OCI-LY3 (cell line): Measurements from ENCODE around the gene CPLX3.

Experiments used
- CTCF ChIP-seq: fragments of 200-600, 300-600 bp; sonication (generic); IDR thresholded peaks from 2 replicates; pipeline ENCODE4 v1.5.1; 2014; ENCODE audit warnings: antibody characterized with exemption, low read length, low read depth
- EZH2phosphoT487 ChIP-seq: fragments of 200-600 bp; shearing (Covaris generic); IDR thresholded peaks from 2 replicates; pipeline ENCODE4 v1.6.1; 2018; ENCODE audit warnings: antibody characterized with exemption, mixed run types, low read depth

GRCh38 chr15:74857671-74858368 lies 31.4 kb downstream of the CPLX3 start:
- TF ChIP-seq CTCF (no peak), EZH2phosphoT487 (no peak)
